Neural cell (in vitro differentiated cells): ENCODE data around the gene CSDE1. TPM values are rescaled to one million over a fixed set of nuclear protein-coding genes. Genes with fewer than 3 reads are reported as not detected.
"Not testable (repeated sequence)": the region's sequence is repeated elsewhere in the genome, so short reads cannot be mapped to it uniquely, and the experiment has no call there.

Source experiments
- H2AFZ ChIP-seq: fragments of 200-600, 300-800 bp; sonication (generic), shearing (Covaris generic); 2 replicates; pipeline ENCODE4 v1.6.0; 2014; ENCODE audit warnings: low read depth, mild to moderate bottlenecking, antibody characterized with exemption, low read length, moderate library complexity
- H3F3A ChIP-seq: fragments of 200-600 bp; shearing (Covaris generic); 2 replicates; pipeline ENCODE4 v1.6.1; 2016; ENCODE audit warnings: mild to moderate bottlenecking, moderate library complexity, mixed read lengths, antibody characterized with exemption, low read length; ENCODE audit not compliant: insufficient read depth, poor library complexity, severe bottlenecking
- H3K27ac ChIP-seq: fragments of 200-600, 300-800 bp; sonication (generic), shearing (Covaris generic); 2 replicates; pipeline ENCODE4 v1.5.1; 2014; ENCODE audit warnings: mild to moderate bottlenecking, low read length, moderate library complexity
- H3K27me3 ChIP-seq: fragments of 300-800, 200-600 bp; sonication (generic), shearing (Covaris generic); 2 replicates; pipeline ENCODE4 v1.6.0; 2014; ENCODE audit warnings: mild to moderate bottlenecking, low read depth, low read length, moderate library complexity; ENCODE audit not compliant: insufficient read depth
- H3K36me3 ChIP-seq: fragments of 300-800, 200-600 bp; sonication (generic), shearing (Covaris generic); 2 replicates; pipeline ENCODE4 v1.5.1; 2014; ENCODE audit warnings: mild to moderate bottlenecking, antibody characterized with exemption, low read length, moderate library complexity; ENCODE audit not compliant: insufficient read depth
- H3K4me2 ChIP-seq: fragments of 300-800, 200-600 bp; sonication (generic), shearing (Covaris generic); 2 replicates; pipeline ENCODE4 v1.6.0; 2014; ENCODE audit warnings: mild to moderate bottlenecking, low read length
- H3K4me3 ChIP-seq: fragments of 300-800, 200-600 bp; sonication (generic), shearing (Covaris generic); 2 replicates; pipeline ENCODE4 v1.5.1; 2014; ENCODE audit warnings: mild to moderate bottlenecking, low read length, moderate library complexity
- H3K79me2 ChIP-seq: fragments of 200-600 bp; shearing (Covaris generic); replicated peaks from 2 replicates; pipeline ENCODE4 v1.6.0; 2014; ENCODE audit warnings: mild to moderate bottlenecking, low read length, moderate library complexity; ENCODE audit not compliant: insufficient read depth
- H3K9ac ChIP-seq: fragments of 300-800, 200-600 bp; sonication (generic), shearing (Covaris generic); 2 replicates; pipeline ENCODE4 v1.6.1; 2016; ENCODE audit warnings: mild to moderate bottlenecking, low read length, mixed read lengths
- H3K9me2 ChIP-seq: fragments of 200-600 bp; shearing (Covaris generic); 2 replicates; pipeline ENCODE4 v1.6.1; 2016; ENCODE audit warnings: mild to moderate bottlenecking, low read length, mixed read lengths; ENCODE audit not compliant: insufficient read depth
- H3K9me3 ChIP-seq: fragments of 200-600, 300-800 bp; sonication (generic), shearing (Covaris generic); 2 replicates; pipeline ENCODE4 v1.6.1; 2016; ENCODE audit warnings: mild to moderate bottlenecking, mixed run types, low read length, moderate library complexity, mixed read lengths
- H4K20me1 ChIP-seq: fragments of 200-600 bp; shearing (Covaris generic); 2 replicates; pipeline ENCODE4 v1.6.1; 2016; ENCODE audit warnings: mild to moderate bottlenecking, mixed run types; ENCODE audit not compliant: insufficient read depth
- EP300 ChIP-seq: fragments of 450-650 bp; conservative IDR thresholded peaks from 2 replicates; pipeline ENCODE4 v1.6.1; 2014; ENCODE audit warnings: antibody characterized with exemption, mild to moderate bottlenecking, moderate library complexity; ENCODE audit not compliant: poor library complexity, severe bottlenecking
- EZH2 ChIP-seq: fragments of 200-600, 300-800 bp; shearing (Covaris generic), sonication (generic); IDR thresholded peaks from 2 replicates; pipeline ENCODE4 v1.6.1; 2014; ENCODE audit warnings: antibody characterized with exemption, low read length, borderline replicate concordance, mild to moderate bottlenecking; ENCODE audit not compliant: insufficient read depth, poor library complexity, severe bottlenecking
- MXI1 ChIP-seq: fragments of 450-650 bp; conservative IDR thresholded peaks from 2 replicates; pipeline ENCODE4 v1.6.1; 2014; ENCODE audit warnings: antibody characterized with exemption, mild to moderate bottlenecking; ENCODE audit not compliant: poor library complexity, severe bottlenecking
- POLR2AphosphoS5 ChIP-seq: IDR thresholded peaks from 2 replicates; pipeline ENCODE4 v1.6.1; 2012
- RAD21 ChIP-seq: fragments of 450-650 bp; conservative IDR thresholded peaks from 2 replicates; pipeline ENCODE4 v1.6.1; 2014; ENCODE audit warnings: antibody characterized with exemption, mild to moderate bottlenecking, moderate library complexity
- SMC3 ChIP-seq: fragments of 450-650 bp; conservative IDR thresholded peaks from 2 replicates; pipeline ENCODE4 v1.6.1; 2014; ENCODE audit warnings: antibody characterized with exemption, mild to moderate bottlenecking, moderate library complexity; ENCODE audit not compliant: poor library complexity
- TAF1 ChIP-seq: IDR thresholded peaks from 2 replicates; pipeline ENCODE4 v1.6.1; 2012; ENCODE audit warnings: low read depth
- polyA minus RNA-seq: library from RNA; depleted of rRNA, polyadenylated mRNA; stranded (reverse); fragments of >200 nt; gene quantifications from 2 replicates; pipeline ENCODE4 v1.2.3, GENCODE V29; 2014
- polyA plus RNA-seq: library from polyadenylated mRNA; depleted of rRNA; stranded (reverse); fragments of >200 nt; gene quantifications from 2 replicates; pipeline ENCODE4 v1.2.3, GENCODE V29; 2014
- TF ChIP-seq, protein P1 (sequence below): fragments of 450-650 bp; IDR thresholded peaks from 2 replicates; pipeline ENCODE4 v1.5.1; 2014; ENCODE audit warnings: antibody characterized with exemption, mild to moderate bottlenecking, moderate library complexity; ENCODE audit not compliant: poor library complexity, severe bottlenecking
- TF ChIP-seq, protein P2 (sequence below): IDR thresholded peaks from 2 replicates; pipeline ENCODE4 v1.6.1; 2012; ENCODE audit warnings: borderline replicate concordance

CSDE1 gene
- 381 and 424 TPM in 2 replicates for polyA plus RNA-seq
- 831 and 1,067 TPM in 2 replicates for polyA minus RNA-seq

DNA sequence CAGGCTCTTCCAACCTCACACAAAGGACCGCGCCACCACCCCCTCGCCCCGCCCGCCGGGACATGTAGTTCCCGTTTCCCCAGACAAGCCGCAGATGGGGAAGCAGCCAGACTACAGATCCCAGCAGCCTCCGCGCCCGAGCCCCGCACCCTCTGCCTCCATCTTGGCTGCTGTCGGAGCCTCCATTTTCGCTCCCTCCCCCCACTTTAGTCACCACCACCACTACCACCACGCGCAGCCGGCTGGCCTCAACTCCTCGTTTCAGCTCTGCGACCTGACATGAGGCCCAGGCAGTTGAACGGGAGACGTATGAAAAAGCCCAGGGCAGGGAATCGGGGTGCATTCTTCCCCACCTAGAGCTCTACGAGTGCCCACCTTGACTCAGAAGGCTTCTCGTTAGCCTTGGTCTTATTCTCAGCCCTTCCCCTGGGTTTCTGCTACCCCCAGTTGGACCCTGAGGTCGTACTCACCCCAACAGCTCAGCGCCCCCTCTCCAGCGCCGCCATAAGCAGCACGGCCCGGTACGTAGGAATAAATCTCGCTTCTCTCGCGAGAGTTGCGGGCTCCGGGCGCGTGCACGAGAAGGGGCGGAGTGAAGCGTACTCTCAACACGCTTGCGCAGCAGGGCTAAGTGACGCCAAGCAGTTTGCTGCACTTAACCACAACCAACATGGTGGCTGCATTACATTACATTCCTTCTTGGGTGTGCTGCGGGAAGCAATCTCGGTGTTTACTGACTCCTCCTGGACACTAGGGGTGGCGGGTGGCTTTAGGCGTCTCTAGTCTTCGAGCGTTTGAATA, at the start of gene CSDE1:
TSS of gene CSDE1 (minus strand) at position 530 of the 801 bp plus-strand sequence. CDS start 18,094 bp downstream, outside the sequence.
- H3K36me3 ChIP-seq = no peaks in the 10 kb centered on the region
- peak within 1 kb of the TSS; percentile 92 for H2AFZ ChIP-seq
- H3K9me2 ChIP-seq = no peaks in the 10 kb centered on the region
- H3K79me2 ChIP-seq = peaks cover 45% of the 10 kb centered on the region
- peak within 1 kb of the TSS; percentile 100 for H3K27ac ChIP-seq
- peak within 1 kb of the TSS; percentile 78 for H3K4me3 ChIP-seq
- peaks cover 10% of the 10 kb centered on the region for H4K20me1 ChIP-seq
- H3K4me2 ChIP-seq = peak within 1 kb of the TSS; percentile 96
- H3K27me3 ChIP-seq = no peaks in the 10 kb centered on the region
- H3K9me3 ChIP-seq = no peaks in the 10 kb centered on the region
- TF ChIP-seq EZH2 = no peak
- peak; percentile 79 for TF ChIP-seq EP300
- peak; percentile 47 for TF ChIP-seq SMC3
- TF ChIP-seq POLR2AphosphoS5 = peak; percentile 100
- TF ChIP-seq, protein P1, sequence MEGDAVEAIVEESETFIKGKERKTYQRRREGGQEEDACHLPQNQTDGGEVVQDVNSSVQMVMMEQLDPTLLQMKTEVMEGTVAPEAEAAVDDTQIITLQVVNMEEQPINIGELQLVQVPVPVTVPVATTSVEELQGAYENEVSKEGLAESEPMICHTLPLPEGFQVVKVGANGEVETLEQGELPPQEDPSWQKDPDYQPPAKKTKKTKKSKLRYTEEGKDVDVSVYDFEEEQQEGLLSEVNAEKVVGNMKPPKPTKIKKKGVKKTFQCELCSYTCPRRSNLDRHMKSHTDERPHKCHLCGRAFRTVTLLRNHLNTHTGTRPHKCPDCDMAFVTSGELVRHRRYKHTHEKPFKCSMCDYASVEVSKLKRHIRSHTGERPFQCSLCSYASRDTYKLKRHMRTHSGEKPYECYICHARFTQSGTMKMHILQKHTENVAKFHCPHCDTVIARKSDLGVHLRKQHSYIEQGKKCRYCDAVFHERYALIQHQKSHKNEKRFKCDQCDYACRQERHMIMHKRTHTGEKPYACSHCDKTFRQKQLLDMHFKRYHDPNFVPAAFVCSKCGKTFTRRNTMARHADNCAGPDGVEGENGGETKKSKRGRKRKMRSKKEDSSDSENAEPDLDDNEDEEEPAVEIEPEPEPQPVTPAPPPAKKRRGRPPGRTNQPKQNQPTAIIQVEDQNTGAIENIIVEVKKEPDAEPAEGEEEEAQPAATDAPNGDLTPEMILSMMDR = peak; percentile 91
- TF ChIP-seq, protein P2, sequence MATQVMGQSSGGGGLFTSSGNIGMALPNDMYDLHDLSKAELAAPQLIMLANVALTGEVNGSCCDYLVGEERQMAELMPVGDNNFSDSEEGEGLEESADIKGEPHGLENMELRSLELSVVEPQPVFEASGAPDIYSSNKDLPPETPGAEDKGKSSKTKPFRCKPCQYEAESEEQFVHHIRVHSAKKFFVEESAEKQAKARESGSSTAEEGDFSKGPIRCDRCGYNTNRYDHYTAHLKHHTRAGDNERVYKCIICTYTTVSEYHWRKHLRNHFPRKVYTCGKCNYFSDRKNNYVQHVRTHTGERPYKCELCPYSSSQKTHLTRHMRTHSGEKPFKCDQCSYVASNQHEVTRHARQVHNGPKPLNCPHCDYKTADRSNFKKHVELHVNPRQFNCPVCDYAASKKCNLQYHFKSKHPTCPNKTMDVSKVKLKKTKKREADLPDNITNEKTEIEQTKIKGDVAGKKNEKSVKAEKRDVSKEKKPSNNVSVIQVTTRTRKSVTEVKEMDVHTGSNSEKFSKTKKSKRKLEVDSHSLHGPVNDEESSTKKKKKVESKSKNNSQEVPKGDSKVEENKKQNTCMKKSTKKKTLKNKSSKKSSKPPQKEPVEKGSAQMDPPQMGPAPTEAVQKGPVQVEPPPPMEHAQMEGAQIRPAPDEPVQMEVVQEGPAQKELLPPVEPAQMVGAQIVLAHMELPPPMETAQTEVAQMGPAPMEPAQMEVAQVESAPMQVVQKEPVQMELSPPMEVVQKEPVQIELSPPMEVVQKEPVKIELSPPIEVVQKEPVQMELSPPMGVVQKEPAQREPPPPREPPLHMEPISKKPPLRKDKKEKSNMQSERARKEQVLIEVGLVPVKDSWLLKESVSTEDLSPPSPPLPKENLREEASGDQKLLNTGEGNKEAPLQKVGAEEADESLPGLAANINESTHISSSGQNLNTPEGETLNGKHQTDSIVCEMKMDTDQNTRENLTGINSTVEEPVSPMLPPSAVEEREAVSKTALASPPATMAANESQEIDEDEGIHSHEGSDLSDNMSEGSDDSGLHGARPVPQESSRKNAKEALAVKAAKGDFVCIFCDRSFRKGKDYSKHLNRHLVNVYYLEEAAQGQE = peak; percentile 80
- TF ChIP-seq RAD21 = peak; percentile 64
- TF ChIP-seq TAF1 = peak; percentile 95
- no peak for TF ChIP-seq MXI1
- peaks cover 4% of the 10 kb centered on the region for H3F3A ChIP-seq
- peak within 1 kb of the TSS; percentile 100 for H3K9ac ChIP-seq

DNA sequence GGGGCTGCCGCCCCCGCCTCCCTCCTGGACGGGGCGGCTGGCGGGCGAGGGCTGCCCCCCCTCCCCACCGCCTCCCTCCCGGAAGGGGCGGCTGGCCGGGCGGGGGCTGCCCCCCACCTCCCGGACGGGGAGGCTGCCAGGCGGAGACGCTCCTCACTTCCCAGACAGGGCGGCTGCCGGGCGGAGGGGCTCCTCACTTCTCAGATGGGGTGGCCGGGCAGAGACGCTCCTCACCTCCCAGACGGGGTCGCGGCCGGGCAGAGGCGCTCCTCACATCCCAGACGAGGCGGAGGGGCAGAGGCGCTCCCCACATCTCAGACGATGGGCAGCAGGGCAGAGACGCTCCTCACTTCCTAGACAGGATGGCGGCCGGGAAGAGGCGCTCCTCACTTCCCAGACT, 46.7 kb upstream of the CSDE1 start:
- H3K9me2 ChIP-seq, H4K20me1 ChIP-seq, H3K4me3 ChIP-seq, H3K27ac ChIP-seq, H3K79me2 ChIP-seq, H3K4me2 ChIP-seq, H3K9me3 ChIP-seq, H3F3A ChIP-seq, H3K27me3 ChIP-seq, H3K9ac ChIP-seq, H2AFZ ChIP-seq, H3K36me3 ChIP-seq: not testable (repeated sequence)
